HG03575 (cell line): ENCODE data around the gene SESN3.
"Not testable (repeated sequence)": the region's sequence is repeated elsewhere in the genome, so short reads cannot be mapped to it uniquely, and the experiment has no call there.

Experiments
- ATAC-seq: cut with Tn5 transposase; IDR thresholded peaks from one replicate; pipeline ENCODE4 v1.9.1; 2021; ENCODE audit not compliant: unreplicated experiment, insufficient number of reproducible peaks, low FRiP score; ENCODE audit errors: extremely low read depth

Gene SESN3

DNA sequence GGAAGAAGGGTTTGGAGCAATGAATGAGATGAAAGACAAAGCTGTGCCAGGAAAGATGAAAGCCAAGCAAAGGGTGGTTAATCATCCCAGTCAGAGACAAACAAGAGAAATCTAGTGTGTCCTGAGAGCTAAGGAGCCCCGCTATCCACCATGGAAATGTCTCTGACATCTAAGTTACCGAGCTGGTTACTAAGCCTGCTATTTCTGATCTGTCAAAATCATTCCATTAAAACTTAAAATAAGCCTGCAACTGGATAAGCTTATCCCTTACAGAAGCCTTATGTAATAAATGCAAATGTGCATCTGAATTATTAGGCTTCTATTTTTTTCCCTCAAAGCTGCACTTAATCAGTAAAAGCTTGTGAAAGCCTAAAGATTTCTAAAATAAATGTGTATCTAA, 22.1 kb upstream of the SESN3 start:
- ATAC-seq, result no peak

DNA sequence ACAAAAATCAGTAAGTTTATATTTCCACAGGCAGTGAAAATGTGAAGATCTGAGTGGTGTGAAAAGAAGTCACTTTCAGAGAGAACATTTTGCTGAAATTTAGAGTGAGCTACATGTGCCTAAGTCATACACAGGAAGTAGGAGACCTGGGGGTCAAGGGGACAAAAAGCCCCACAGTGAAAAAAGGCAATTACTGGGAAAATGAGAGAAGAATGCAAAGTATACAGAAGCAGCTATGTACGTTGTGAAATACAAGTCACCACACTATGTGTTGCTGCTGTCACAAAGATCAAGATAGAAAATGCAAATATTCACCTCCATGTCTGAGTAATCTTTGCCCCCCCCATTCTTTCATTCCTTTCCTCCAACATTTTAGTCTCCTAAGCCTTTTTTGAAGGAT, 21.6 kb upstream of the SESN3 start:
- no peak for ATAC-seq

DNA sequence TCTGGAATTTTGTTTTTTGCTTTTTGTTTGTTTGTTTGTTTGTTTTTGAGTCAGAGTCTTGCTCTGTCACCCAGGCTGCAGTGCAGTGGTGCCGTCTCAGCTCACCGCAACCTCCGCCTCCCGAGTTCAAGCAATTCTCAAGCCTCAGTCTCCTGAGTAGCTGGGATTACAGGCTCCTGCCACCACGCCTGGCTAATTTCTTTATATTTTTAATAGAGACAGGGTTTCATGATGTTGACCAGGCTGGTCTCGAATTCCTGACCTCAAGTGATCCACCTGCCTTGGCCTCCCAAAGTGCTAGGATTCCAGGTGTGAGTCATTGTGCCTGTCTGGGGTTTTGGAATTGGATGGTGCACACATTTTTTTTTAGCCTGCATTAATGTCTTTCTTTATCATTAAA, 20.9 kb upstream of the SESN3 start:
- ATAC-seq, result not testable (repeated sequence)

DNA sequence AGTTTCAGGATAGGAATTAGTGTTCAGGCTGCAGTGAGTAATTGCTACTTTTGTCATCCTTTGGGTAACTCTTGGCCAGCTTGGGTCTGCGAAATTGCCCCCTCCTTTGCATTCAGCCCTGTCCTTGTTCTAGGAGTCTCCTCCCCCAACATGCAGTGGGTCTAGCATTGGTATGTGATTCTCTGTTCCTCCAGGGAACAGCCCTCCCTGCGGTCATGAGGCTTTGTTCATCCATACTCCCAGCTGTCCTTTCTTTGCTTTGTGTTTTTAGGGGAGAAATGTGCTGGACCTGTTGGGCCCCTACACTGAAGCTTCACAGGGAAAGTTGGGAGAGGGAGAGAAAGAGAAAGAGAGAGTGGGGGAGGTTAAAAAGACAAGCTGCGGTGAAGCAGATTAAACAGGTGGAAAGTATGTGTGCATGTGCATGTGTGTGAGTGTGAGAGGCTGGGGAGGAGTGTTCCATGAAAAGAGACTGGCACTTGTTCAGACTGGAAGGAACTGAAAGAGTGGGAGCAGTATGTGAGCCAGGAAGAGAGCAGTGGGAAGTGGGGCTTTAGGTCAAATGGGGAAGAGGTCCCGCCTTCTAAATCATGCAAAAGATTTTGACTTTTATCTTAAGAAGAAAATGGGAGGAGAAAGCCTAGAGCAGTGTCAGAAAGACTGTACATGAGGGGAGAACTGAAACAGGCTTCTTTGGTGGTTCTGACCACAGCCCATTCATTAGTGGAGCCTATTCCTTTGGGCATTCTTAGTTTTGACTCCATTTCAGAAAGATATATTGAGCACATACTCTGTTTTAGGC, 17.9 kb upstream of the SESN3 start:
- peak; percentile 75 for ATAC-seq

DNA sequence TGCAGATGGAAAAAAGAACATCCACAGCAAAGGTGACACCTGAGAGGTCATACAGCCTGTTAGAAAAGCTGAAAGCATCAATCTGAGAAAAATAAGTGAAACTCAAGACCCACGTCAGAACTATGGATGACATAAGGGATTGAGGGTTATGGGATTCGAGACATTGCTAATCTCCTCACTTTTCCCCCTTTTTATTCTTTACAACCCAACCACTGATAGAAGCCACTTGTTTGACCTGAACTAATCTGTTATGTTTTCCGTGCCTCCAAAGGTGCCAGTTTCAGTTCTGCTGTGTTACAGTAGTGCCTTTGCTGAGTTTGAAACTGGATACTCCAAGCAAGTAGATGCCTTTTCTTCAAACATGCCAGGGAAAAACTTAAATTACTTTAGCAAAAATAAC, 16.9 kb upstream of the SESN3 start:
- ATAC-seq, result no peak

DNA sequence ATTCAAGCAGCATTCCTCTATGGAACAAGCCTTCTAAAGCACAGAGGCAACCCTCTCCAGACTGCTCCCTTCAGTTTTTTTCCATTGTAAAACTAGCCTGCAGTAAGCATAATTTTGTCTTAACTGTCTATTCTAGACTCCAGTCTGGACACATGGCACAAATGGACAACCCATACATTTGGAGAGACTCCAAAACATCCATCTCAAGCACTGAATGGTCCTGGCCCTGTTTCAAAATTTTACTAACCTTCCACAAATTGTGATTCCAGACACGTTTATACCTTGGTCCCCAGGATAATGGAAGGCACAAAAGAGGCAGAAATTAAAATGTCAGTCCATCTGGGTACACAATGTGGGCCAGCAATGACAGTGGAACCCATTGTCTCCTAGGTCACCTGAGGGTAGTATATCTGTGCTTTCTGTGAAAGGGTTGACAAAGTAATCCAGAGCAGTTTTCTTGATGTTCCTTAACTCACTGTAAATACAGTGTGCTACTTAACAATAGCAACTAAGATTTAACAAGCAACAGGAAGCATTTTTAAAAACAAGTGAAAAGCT, 16.2 kb upstream of the SESN3 start:
- no peak for ATAC-seq

DNA sequence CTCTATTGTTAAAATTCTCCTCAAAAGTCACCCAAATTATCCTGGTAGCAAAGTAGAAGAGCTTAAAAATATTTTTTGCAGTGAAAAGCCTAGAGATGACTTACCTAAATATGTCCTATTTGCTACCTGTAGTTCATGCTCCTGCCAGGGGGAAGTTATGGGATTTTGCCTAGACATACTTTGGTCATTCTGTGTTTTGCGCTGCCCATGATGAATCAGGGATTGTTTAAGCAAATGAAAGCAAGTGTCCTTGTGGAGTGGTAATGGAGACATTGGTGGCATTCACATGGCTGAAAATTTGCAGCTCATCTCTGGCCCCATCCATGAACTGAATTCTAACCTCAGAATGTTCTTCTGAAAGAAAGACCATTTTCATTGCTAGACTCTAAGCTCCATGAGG, 14.6 kb upstream of the SESN3 start:
- no peak for ATAC-seq

DNA sequence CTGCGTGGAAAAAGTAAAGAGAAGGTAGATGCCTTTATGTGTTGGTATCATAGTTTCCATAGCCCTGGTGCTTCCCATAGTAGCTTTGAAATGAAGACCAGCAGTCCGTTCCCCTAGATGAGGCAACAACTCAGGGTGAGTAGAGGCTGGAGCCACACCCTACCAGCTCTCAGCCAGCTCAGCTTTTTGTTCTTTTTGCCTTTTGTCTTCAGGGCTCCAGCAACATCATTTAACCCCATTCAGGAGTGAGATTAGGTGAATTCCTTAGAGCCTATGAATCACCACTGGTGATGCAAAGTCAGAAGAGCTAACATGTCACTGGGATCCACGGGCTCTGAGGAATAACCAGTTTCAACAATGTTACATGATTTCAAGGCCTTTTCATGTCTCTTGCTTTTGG, 14.0 kb upstream of the SESN3 start:
- ATAC-seq, result no peak

DNA sequence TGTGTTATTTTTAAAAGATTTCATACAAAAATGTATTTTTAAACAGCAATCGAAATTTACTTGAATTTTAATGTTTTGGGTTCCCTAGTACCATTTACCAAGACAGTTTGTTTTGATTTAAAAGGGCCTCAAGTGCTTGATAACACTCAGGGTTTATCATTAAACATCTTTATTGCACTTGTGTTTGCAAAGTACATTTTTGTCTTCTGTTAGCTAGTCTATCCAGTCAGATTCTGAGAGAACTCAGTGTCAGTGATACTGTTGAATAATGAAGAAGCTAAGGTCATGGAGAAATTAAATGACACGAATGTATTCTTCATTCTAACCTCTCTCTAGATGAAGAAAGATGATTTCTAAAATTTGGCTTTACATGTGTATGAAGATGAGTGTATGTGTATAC, 12.7 kb upstream of the SESN3 start:
- ATAC-seq, result no peak

DNA sequence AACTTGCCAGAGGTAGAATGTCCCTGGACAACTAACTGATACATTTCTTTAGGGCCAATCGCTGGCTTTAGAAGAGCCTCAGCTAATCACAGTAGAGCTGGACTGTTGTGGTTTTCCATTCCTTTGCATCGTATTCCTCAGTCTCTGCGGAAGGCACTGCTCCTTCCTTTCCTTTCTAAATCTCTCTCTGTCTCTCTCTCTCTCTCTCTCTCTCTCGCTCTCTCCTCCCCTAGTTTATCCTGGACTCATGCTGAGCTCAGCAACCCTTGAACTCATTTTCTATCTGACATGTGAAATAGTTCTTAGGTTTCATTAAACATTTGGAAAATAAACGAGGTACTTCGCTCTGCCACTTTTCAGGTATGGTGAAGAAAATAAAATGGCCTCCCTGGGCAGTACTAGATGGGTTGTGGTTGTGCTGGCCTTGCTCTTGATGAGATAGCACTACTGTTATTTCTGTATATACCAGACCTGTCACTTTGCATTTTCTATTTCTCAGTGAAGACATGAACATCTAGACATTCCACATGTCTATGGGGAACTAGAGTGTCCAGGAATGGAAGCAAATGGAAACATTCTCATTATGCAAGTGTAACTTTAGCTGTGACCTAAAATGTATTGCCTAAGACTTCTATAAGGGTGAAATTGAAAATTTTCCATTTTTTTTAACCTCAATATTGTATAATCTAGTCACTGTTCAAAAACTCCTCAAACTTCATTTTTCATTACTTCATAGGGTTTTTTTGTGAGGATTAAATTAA, 12.0 kb upstream of the SESN3 start:
- ATAC-seq, result no peak

DNA sequence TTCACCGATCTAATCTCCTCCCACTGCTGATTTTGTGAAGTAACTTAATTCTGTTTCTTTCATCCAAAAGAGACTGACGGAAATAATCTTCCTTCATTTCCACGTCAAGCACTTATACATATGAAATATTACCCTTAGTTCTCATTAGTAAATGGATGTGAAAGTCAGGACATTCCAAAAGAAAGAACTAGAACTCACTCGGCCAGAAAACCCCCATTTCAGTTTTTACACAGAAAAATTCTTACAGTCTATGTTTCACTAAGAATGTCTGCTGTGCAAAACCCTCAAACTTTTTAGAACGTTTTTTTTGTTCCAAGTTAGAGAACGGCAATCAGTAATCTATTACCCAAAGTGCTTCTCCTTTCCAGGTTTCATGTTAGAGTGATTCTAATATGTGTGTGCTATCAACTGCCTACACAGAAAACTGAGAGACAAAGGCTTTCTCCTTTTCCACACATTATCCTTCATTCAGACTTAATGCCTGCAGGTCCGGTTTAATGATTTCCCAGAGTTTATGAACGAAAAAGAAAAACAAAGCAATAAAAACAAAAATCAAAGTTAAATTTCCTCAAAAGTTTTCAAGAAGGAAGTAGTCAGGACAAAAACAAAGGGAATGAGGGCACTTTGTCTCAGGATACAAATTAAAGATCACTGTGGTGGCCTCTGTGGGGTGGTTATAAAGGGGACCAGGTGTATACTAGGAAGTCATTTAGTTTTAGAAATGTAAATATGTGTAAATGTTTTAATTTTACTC, 11.3 kb upstream of the SESN3 start:
- peak; percentile 35 for ATAC-seq

DNA sequence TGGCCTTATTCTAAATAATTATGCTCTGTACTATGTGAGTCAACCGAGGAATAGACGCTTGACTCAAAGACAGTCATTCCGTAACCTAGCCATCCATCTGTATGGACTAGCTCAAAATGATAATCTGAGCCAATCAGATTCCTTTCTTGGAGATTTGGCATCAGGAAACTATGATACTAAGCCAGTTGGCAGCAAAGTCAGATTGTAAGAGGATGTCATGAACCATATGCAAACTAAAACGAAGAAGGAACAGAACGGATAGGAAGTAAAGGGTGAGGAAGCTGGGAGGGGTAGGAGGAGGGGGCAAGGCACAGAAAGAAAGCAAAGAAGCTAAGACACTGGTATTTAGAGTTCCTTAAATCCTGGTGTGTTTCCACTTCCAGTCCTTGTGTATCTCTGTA, 10.7 kb upstream of the SESN3 start:
- no peak for ATAC-seq

DNA sequence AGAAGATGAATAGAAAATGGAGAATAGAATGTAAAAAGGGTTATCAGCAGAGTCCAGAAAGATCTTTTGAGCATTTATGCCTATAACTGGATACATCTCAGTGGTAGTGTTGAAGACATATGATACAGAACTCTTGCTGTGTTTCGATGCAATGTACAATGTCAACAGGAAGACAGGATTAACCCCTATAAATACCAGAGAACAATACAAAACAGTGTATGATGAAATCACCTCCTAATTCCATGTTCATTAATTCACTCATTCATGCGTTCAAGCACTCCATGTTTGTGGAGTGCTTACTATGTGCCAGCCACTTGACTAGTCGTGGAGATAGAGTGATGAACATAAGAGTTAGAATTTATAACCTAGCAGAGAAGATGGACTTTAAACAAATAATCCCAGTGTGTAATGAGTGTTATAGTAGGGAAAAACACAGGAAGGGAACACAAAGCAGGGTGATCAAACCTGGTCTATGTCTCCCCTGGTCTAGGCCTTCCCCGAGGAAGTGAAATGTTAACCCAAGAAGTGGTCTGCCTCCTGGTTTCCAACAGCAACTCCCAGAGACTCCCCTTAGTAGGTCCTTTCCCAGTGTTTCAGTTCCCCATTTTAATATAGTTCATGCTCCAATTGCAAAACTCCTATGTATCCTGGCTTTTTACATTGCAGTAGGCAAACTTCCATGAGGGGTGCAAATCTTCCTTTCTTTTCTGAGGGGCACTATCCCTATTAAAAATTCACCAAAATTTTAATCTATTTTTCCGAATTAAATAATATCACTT, 9.1 kb upstream of the SESN3 start:
- ATAC-seq, result no peak

DNA sequence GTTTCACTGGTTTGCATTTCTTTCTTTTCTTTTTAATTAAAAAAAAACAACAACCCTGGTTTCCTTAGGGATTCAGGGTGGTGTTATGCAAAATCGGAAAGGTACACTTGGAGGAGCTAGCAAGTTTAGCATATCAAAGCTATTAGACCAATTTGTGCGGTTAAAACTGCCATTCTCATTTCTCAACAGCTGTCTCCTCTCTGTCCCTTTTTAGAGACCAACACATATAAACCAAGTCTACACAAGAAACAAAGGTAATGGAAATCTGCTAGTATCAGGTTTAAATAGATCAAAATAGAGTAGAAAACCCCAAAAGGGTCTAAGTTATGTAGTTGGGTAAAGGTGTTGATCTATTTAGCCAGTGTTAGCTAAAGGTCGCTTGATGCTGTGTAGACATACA, 1.7 kb upstream of the SESN3 start:
- no peak for ATAC-seq

DNA sequence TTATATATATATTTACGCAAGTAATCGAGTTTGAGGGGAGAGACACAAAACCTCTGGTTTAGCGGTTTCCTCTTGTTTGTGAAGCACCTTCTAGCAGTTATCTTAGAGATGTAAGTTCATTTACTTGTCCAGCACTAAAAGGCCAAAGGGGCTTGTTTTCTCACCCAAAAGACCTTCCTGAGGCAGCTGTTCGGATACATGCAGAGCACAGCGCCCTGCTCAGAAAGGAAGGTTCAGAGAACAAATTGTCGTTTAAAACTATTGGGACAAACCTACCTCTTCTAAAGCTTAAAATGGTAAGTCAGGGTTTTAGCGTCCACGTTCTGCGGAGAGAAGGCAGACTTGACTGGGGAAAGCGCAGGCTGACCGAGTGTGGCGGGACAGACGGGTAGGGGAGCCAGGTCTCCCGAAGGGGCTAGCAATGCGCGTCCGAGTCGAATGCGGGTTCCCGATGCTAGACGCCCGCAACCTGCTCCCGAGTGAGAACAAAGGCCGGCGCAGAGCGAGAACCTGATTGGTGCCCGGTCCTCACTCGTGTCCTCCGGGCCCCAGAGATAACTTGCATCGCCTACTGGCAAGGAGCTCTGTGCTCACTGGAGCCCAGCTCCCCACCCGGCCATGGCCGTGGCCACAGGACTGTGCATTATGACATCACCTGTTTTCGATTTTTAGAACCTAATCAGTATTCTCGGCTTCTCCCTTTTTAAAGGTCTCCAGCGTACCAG, 1.0 kb upstream of the SESN3 start:
- no peak for ATAC-seq

DNA sequence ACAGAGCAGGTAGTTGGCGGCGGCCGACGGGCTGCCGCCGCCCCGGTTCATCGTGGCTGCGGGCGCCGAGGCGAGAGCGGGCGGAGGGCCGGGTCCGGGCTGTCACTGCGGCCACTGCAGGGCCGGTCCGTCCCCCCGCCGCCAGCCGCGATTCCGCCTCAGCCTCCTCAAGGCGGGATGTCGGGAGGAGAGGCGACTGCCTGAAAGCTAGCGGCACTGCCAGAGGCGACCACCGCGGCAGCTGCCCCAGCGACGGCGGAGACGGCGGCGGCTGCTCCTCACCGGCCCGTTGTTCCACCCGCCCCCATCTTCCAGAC, 234 bp downstream of the SESN3 start:
- no peak for ATAC-seq

DNA sequence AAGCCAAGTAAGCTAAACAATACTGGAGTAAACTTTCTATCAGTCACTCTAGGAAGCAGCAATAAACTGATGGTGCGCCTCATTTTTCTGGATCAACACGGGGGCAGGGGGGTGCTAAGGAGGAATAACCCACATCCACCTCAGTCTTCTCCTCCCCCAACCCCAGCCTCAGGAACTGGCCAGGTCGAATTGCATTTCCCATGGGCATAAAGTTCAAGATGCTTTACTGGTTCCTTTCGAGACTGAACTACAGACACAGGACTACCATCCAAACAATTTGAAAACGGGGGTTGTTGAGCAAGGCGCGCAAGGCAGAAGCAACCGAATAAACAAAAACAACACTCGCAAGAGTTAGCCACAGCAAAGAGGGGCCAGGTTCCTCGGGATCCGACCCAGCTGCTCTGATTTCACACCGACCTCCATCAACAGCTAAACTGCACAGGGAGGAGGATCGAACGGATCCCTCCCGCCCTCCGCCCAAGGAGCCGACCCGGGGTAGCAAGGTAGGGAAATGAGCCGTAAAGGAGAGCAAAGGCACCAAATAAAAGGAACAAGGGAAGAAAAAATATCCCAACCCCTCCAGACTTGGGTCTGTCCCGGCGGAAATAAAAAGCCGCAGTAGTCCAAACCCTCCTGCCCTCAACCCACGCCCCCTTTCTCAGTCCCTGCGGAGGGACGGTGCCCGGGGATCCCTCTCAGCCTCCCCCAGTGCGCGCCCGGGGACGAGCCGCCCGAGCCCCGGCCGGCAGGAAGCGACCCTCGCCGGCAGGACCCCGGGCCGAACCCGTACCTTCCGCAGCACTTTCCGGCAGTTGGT, 801 bp downstream of the SESN3 start:
- no peak for ATAC-seq
